HepG2 (cell line): ENCODE data around the gene PTPN14. TPM values are rescaled to one million over a fixed set of nuclear protein-coding genes. Genes with fewer than 3 reads are reported as not detected.
"Not testable (repeated sequence)": the region's sequence is repeated elsewhere in the genome, so short reads cannot be mapped to it uniquely, and the experiment has no call there.

Experiments used
- ATAC-seq: fragments of 200-7000 bp; cut with Tn5 transposase; 3 replicates; pipeline ENCODE4 v1.9.1; 2020; ENCODE audit warnings: mild to moderate bottlenecking, moderate library complexity
- BruUV-seq: library from RNA; stranded (reverse); fragments of 400-500 nt; replicated peaks from 2 replicates; lab custom pipeline; 2021; lab: Mats Ljungman, UMichigan
- CTCF ChIA-PET: fragments of 300-600 bp; formaldehyde crosslinking; extraction: SDS; loops from one replicate; lab custom pipeline; 2021; ENCODE audit warnings: low total read pairs, inconsistent platforms, low intra/inter-chr PET ratio; lab: Yijun Ruan, JAX
- POLR2A ChIA-PET: fragments of 350-600 bp; sonication (Branson Sonifier 250); formaldehyde crosslinking; loops from one replicate; lab custom pipeline; 2020; ENCODE audit warnings: antibody characterized with exemption, inconsistent platforms; lab: Yijun Ruan, JAX
- DNase-seq: peaks from one replicate; pipeline ENCODE4 v3.0.0-alpha.2; 2015; ENCODE audit warnings: low spot score
- FAIRE-seq: peaks from 3 replicates; lab custom pipeline; 2011; peaks lifted over from hg19 to GRCh38; lab: Jason Lieb, UNC
- H2AFZ ChIP-seq: one replicate; pipeline ENCODE4 v1.6.1; 2011; ENCODE audit warnings: low read length, inconsistent platforms
- H3K27ac ChIP-seq: fragments of 300-600 bp; 3 replicates; pipeline ENCODE4 v1.8.0; 2011; ENCODE audit warnings: mixed run types, mild to moderate bottlenecking, mixed read lengths, low read length, inconsistent platforms; ENCODE audit not compliant: insufficient read depth; ENCODE audit errors: extremely low read length
- H3K27me3 ChIP-seq, 2 experiments: fragments of 200-600 bp in 1 of 2; 2 replicates in 1 of 2; 3 replicates in 1 of 2; pipeline versions ENCODE4 v1.6.0 to v1.8.0; 2011; ENCODE audit warnings: low read length in 2 of 2, mild to moderate bottlenecking in 2 of 2, moderate library complexity in 2 of 2, inconsistent platforms in 1 of 2; ENCODE audit not compliant: insufficient read depth in 2 of 2, control insufficient read depth in 1 of 2
- H3K36me3 ChIP-seq, 2 experiments: fragments of 200-600 bp in 1 of 2; replicated peaks in 1 of 2; 2 replicates in 1 of 2; 3 replicates in 1 of 2; pipeline versions ENCODE4 v1.5.1 to v1.8.0; 2011; ENCODE audit warnings: low read length in 2 of 2, inconsistent platforms in 1 of 2; ENCODE audit not compliant: insufficient read depth in 2 of 2, control insufficient read depth in 1 of 2
- H3K4me1 ChIP-seq: 2 replicates; pipeline ENCODE4 v1.5.1; 2012; ENCODE audit warnings: low read length, inconsistent platforms; ENCODE audit not compliant: insufficient read depth
- H3K4me2 ChIP-seq: 2 replicates; pipeline ENCODE4 v1.6.0; 2011; ENCODE audit warnings: low read depth, low read length, inconsistent platforms
- H3K4me3 ChIP-seq, 3 experiments: fragments of 200-600 bp in 1 of 3; sonication (generic), shearing (Covaris generic) in 1 of 3; replicated peaks in 1 of 3; 2 replicates each; pipeline ENCODE4 v1.5.1; 2011 to 2016; ENCODE audit warnings: low read length in 3 of 3, inconsistent platforms in 2 of 3, low read depth in 2 of 3, mild to moderate bottlenecking in 2 of 3, control low read depth in 1 of 3, mixed read lengths in 1 of 3; ENCODE audit not compliant: insufficient read depth in 1 of 3
- H3K79me2 ChIP-seq: one replicate; pipeline ENCODE4 v1.6.1; 2011; ENCODE audit warnings: low read length, inconsistent platforms; ENCODE audit not compliant: insufficient read depth
- H3K9ac ChIP-seq: 2 replicates; pipeline ENCODE4 v1.6.0; 2011; ENCODE audit warnings: mild to moderate bottlenecking, low read depth, low read length, inconsistent platforms; ENCODE audit not compliant: insufficient read depth
- H3K9me3 ChIP-seq: 2 replicates; pipeline ENCODE4 v1.5.1; 2012; ENCODE audit warnings: mild to moderate bottlenecking, low read length
- H4K20me1 ChIP-seq: 2 replicates; pipeline ENCODE4 v1.6.0; 2011; ENCODE audit warnings: inconsistent platforms, mild to moderate bottlenecking, low read length, moderate library complexity; ENCODE audit not compliant: insufficient read depth
- MBD4 ChIP-seq: IDR thresholded peaks from 2 replicates; pipeline ENCODE4 v1.6.1; 2012; ENCODE audit warnings: low read length, inconsistent platforms, borderline replicate concordance
- WGBS: methylation state at CpG from one replicate; pipeline ENCODE4 v1.1.6; 2017; ENCODE audit warnings: low lambda C conversion rate; 5-methylcytosine and 5-hydroxymethylcytosine counted together
- in situ Hi-C: cut with HindIII; loops from 2 replicates; pipeline ENCODE4 v1.10.0; 2017; ENCODE audit warnings: low pct_unique_long_range_greater_than_20kb; ENCODE audit not compliant: extremely low pct_ligation_motif_present
- intact Hi-C: fragments of 100-400 bp; cut with micrococcal nuclease; formaldehyde crosslinking; loops from one replicate; pipeline ENCODE4 v1.10.0; 2022; ENCODE audit not compliant: unreplicated experiment
- polyA plus RNA-seq, 8 experiments: library from polyadenylated mRNA; depleted of rRNA in 3 of 8; stranded (reverse) in 7 of 8; unstranded in 1 of 8; fragments of >200 nt; fragmentation: Illumina TruSeq in 4 of 8; extraction: Trizol in 4 of 8; gene quantifications; 2 replicates each; pipeline versions ENCODE4 v1.2.1 to v1.2.3, GENCODE V29; 2011 to 2016; ENCODE audit warnings: low read depth in 4 of 8, missing spikeins in 1 of 8, mixed read lengths in 1 of 8; ENCODE audit not compliant: insufficient read depth in 1 of 8
- total RNA-seq, 5 experiments: library from RNA; depleted of rRNA; stranded (reverse); fragments of >200 nt; fragmentation: Illumina TruSeq; extraction: Trizol; gene quantifications; 2 replicates each; pipeline ENCODE4 v1.2.3, GENCODE V29; 2016; ENCODE audit warnings: low read depth in 1 of 5
- TF ChIP-seq, protein P1 (sequence below): sonication (generic); formaldehyde crosslinking; IDR thresholded peaks from 2 replicates; pipeline ENCODE4 v1.4.0; 2020; ENCODE audit warnings: missing genetic modification reagents, borderline replicate concordance
- TF ChIP-seq, protein P2 (sequence below): sonication (generic); formaldehyde crosslinking; IDR thresholded peaks from 2 replicates; pipeline ENCODE4 v1.8.0; 2022; ENCODE audit warnings: missing genetic modification reagents, mild to moderate bottlenecking, inconsistent platforms, borderline replicate concordance

Gene PTPN14
- total and polyA plus RNA-seq, 2 of the 13 experiments (the other 11 are each of a cell fraction or from before 2014, with no cell fraction given) = 3.9 to 4.7 TPM

DNA sequence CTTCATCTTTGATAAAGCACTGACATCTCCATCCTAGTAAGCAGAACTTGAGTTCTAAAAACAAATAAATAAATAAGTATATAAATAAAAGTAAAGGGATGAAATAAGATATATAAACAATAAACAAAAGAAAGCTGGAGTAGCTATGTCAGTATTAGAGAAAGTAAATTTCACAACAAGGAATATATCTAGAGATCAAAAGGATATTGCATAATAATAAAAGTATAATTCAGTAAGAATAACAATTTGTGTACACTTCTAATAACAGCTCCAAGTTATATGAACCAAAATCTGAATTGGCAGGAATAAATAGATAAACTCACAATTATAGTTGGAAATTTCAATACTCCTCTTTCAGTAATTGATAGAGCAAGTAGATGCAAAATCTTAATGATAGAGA lies 41.8 kb upstream of the PTPN14 start (continued):
- TF ChIP-seq MBD4 = no peak
- TF ChIP-seq, protein P1, sequence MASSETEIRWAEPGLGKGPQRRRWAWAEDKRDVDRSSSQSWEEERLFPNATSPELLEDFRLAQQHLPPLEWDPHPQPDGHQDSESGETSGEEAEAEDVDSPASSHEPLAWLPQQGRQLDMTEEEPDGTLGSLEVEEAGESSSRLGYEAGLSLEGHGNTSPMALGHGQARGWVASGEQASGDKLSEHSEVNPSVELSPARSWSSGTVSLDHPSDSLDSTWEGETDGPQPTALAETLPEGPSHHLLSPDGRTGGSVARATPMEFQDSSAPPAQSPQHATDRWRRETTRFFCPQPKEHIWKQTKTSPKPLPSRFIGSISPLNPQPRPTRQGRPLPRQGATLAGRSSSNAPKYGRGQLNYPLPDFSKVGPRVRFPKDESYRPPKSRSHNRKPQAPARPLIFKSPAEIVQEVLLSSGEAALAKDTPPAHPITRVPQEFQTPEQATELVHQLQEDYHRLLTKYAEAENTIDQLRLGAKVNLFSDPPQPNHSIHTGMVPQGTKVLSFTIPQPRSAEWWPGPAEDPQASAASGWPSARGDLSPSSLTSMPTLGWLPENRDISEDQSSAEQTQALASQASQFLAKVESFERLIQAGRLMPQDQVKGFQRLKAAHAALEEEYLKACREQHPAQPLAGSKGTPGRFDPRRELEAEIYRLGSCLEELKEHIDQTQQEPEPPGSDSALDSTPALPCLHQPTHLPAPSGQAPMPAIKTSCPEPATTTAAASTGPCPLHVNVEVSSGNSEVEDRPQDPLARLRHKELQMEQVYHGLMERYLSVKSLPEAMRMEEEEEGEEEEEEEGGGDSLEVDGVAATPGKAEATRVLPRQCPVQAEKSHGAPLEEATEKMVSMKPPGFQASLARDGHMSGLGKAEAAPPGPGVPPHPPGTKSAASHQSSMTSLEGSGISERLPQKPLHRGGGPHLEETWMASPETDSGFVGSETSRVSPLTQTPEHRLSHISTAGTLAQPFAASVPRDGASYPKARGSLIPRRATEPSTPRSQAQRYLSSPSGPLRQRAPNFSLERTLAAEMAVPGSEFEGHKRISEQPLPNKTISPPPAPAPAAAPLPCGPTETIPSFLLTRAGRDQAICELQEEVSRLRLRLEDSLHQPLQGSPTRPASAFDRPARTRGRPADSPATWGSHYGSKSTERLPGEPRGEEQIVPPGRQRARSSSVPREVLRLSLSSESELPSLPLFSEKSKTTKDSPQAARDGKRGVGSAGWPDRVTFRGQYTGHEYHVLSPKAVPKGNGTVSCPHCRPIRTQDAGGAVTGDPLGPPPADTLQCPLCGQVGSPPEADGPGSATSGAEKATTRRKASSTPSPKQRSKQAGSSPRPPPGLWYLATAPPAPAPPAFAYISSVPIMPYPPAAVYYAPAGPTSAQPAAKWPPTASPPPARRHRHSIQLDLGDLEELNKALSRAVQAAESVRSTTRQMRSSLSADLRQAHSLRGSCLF (CRISPR knock-in tag) = no peak
- TF ChIP-seq, protein P2, sequence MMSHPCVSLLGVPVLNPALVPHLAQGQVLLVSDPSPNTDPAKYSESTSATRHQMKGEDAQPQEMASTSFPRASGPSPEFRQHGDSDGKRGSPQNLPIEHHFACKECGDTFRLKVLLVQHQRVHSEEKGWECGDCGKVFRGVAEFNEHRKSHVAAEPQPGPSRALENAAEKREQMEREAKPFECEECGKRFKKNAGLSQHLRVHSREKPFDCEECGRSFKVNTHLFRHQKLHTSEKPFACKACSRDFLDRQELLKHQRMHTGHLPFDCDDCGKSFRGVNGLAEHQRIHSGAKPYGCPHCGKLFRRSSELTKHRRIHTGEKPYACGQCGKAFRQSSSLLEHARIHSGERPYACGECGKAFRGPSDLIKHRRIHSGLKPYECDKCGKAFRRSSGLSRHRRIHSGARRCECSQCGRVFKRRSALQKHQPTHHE (CRISPR knock-in tag) = no peak
- TF ChIP-seq, all 625 proteins: peak for 0

DNA sequence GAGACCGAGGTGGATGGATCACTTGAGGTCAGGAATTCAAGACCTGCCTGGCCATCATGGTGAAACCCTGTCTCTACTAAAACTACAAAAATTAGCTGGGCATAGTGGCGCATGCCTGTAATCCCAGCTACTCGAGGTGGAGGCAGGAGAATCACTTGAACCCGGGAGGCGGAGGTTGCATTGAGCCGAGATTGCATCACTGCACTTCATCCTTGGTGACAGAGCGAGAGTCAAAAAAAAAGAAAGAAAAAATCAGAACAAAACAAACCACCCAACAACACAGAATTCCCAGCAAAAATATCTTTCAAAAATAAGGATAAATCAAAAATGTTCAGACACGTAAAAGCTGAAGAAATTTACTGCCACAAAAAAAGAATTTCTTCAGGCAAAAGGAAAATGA lies 40.5 kb upstream of the PTPN14 start:
- H3K4me3 ChIP-seq, H3K36me3 ChIP-seq, H4K20me1 ChIP-seq, BruUV-seq, H3K27me3 ChIP-seq, H3K4me1 ChIP-seq, H3K9ac ChIP-seq, H2AFZ ChIP-seq, H3K4me2 ChIP-seq, CTCF ChIA-PET, ATAC-seq, POLR2A ChIA-PET, intact Hi-C loops, FAIRE-seq, DNase-seq, H3K9me3 ChIP-seq, H3K27ac ChIP-seq, in situ Hi-C loops, H3K79me2 ChIP-seq: not testable (repeated sequence)
- 48% methylated on average over 8 of the region's 8 CpGs for WGBS
